ENCODE data around the gene SLC1A3.

SLC1A3 gene

GRCh38 chr5:36690041-36690961, 83.9 kb downstream of the SLC1A3 start:
- DNase-seq = peak; percentile 15

DNA sequence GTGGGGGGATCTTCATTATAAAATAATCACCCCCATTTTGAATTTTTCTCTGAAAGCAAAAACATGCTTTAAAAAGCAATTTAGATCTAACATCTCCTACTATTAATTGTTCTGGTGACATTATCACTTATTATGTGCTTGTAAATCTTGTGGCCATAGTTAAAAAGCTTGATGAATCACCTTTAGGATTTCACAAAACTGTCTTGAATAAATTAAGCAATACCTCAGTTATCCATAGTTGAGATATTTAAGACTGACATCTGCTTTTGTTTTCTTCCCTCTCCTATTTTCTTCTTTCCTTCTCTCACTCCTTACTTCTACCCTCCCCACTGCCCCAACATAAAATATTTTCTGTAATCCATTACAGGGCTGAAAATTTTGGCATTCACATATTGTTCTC, 84.8 kb downstream of the SLC1A3 start:
- no peak for DNase-seq

DNA sequence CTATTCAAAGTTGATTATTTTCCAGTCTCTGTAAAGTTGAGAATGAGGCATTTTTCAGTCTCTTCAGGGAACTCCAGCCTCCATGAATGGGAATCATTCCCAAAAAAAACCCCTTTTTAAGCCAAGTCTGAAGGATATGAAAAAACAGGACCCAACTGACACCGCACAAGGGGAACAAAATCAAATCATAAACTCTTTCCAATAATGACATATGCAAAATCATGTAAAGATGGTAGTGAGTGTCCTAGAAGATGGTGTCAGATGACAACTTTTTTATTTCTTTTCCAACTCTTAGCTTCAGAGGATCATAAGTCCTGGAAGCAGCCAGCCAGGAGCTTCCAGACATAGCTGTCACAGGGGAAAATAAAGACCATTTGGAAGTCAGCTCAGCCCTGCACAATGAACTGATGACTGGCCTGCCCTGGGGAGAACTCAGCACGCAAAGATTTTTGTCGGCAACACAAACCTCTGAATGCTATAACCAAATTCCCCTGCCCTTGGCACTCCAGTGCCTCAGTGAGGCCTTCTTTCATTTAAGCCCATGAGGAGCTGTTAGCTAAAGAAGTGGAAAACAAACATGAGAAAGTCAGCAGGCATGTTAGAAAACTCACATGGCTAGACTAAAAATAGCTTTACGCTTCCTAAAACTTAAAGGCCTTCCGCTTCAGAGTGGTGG, 85.4 kb downstream of the SLC1A3 start:
- DNase-seq = no peak

DNA sequence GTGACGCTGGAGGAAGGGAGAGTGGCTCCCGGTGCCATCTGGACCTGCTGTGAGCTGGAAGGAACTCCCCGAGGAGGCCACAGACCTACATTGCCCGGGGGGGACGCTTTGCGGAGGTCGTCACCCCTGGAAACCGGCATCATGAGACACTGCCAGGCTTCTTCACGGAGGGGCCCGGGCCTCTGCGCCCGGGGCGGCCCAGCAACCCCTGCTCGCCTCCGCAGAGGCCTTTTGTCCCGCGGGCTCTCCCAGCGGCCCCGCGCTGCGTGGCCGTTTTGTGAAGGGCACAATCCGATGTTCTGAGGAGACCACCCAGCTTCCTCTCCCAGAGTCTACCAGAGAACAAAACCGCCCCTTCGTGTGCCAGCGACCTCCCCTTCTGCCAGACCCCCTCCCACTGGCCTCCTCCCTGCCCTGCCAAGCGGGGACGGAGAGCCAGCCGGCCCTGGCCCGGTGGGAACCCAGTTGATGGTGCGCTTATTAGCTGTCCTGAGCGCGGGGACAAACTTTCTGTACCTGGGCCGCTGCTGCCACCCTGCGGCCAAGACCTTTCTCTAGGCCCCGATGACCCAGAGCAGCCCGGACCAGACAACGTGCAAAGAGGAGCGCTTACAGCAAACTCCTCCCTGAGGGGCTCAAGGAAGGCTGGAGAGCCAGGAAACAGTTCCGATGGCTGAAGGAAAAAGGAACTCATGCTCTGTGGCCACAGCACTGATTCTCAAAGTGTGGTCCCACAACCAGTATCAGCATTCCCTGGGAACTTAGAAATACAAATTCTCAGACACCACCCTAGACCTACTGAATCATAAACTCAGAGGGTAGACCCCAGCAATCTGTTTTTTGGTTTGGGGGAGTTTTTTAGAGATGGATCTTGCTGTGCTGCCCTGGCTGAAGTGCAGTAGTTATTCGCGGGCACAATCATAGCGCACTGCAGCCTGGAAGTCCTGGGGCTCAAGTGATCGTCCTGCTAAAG, 86.7 kb downstream of the SLC1A3 start:
- DNase-seq = no peak

DNA sequence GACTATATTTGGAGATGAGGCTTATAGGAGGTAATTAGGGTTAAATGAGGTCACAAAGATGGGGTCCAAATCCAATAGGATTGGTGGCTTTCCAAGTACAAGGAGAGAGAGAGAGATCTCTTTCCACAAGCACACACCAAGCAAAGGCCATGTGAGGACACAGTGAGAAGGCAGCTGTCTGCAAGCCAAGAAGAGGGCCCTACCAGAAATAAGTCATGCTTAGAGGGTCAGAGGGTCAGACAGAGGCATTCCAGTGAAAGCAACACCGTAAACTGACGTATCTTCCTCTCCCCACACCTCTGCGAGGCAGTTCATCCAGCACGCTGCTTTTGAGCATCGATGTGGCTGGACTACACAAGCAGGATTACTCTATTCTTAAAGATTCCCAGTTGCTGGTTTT, 87.9 kb downstream of the SLC1A3 start:
- no peak for DNase-seq

DNA sequence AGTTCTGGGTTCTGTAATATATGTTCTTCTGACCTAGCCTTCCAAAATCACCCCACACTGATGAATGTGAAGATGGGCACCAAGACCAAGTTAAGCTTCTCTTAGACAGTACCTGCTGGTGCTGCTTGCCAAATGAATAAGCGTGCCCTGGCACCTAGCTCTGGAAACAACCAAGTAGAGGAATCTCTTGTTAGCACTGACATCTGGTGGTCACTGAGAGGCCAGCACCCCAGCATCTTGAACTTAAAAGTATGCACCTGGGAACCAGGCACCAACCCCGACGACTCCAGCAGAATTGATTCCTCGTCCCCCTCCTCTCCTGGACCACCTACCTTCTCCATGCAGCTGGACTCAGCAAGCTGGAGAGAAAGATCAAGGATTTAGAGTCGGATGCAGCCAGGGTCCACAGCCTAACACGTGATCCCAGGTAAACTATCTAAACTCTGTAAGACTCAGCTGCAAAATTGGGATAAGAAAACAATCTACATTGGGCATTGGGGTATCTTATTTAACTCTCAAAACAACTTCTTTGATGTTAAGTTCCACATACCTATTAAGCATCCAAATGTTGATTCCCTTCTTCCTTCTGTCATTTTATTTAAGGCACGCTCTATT, 89.8 kb downstream of the SLC1A3 start:
- DNase-seq = no peak

DNA sequence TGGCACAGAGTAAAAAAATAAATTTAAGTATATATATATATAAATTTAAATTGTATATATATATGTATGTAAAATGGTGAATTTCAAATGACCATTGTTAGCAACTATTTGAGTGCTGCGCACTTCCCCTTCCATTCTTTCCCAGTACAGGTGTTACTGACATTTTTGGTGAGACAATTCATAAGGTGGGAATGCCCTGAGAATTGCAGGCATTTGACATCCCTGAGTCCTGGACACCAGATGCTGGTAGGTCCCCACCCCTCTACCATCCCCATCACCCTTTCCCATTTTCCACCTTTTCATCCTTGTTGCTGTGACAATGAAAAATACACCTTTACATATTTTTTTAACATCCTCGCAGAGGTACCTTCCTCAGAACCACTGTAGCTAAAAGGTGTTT, 91.6 kb downstream of the SLC1A3 start:
- no peak for DNase-seq

GRCh38 chr5:36701085-36701698, 94.8 kb downstream of the SLC1A3 start:
- no peak for DNase-seq

- DNase-seq = no peak
Observed at GRCh38 chr5:36703245-36703860, 96.9 kb downstream of the SLC1A3 start.

DNA sequence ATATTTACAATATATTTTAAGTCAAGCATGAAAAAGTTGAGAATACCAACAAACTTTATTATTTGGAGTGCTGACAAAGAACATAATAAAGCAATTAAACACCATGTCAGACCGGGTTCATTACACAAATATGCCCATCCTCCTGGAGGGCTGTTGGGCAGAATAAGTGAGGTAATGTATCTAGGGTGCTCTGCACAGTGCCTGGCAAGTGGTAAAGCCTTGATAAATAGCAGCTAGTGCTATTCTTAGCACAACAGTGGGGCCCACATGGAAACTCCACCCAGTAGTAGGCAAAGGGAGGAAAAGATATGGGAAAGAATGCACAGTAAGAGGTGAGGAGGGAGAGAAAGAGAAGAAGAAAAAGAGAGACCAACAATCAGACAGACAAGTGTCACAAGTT, 97.7 kb downstream of the SLC1A3 start:
- DNase-seq = no peak

GRCh38 chr5:36705055-36705454, 98.6 kb downstream of the SLC1A3 start:
- no peak for DNase-seq

DNA sequence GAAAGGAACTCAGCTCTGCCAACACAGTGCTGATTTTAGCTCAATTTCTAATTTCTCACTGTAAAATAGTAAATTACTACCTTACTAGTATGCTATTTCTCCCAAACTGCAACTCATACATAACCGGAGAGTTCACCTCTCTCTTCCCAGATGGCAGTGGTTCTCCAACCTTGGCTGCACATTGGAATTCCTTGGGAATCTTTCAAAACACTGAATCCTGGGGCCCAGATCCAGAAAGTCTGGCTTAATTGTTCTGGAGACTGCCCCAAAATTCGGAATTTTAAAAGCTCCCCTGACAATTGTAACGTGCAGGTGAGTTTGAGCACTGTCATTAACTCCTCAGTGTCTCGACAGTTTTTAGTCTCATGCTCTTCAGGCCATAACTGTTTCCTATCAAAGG, 100.3 kb downstream of the SLC1A3 start:
- DNase-seq = no peak

- DNase-seq = no peak
Observed at GRCh38 chr5:36708996-36709395, 102.6 kb downstream of the SLC1A3 start.

- no peak for DNase-seq
Observed at GRCh38 chr5:36710039-36710438, 103.6 kb downstream of the SLC1A3 start.

DNA sequence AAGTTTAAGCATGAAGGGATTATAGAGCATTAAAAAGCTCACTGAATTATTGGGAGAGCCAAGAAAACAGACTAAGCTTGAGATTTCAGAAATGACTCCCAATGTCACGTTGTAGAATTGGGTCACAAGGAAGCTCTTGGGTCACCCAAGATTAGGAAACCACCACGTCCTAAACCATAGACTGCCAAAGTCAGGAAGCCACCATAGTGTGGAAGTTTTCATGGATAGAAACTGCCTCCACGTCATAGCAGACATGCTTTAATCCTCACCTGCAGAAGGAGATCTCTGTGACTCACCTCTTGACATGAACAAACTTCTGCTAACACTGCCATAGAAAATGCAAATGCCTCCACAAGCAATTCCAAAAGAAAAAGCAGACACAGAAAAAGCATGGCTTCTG, 106.3 kb downstream of the SLC1A3 start:
- DNase-seq = no peak

DNA sequence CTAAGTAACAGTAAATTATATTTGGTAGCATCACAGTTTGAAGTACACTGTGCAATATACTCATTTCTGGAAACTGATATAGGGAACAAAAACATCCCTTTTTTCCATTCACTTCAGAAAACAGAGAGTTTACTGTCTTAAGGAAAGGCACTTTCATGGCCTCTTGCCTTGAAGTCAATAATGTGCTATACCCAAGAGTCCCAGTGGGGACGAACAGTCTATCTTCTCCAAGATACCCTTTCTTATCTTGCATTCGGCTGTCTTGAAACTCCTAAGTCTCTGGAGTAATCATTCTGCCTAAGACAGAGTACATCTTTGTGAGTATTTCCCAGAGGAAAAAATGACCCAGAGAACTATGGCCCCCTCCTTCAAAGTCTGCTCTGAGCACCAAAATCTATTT, 107.1 kb downstream of the SLC1A3 start:
- no peak for DNase-seq

DNA sequence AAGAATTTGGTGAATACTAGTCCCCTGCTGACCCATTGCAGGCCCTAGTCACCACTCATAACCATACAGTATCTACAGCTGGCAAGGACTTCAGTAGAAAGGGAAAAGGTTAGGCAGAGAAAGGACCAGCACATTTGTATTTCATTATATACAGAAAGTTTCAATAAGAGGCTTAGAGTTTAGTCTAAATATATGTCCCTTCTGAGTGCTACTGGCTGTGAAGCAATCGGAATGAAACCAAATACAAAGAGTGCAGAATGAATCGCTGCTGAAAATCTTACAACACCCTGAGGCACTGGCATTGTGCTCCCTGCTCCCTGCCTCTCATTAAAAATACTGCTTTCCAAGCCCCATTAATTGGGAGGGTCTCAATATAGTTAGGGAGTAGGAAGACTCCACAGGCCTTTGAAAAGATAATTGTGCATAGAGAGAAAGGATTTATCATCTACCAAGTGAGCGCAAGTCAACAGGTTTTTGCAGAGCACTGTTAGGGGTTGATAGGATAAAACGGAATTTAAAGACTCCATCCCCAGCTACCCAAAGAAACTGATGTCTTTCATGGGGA, 110.8 kb downstream of the SLC1A3 start:
- no peak for DNase-seq

- DNase-seq = no peak
Observed at GRCh38 chr5:36719282-36719681, 112.9 kb downstream of the SLC1A3 start.

DNA sequence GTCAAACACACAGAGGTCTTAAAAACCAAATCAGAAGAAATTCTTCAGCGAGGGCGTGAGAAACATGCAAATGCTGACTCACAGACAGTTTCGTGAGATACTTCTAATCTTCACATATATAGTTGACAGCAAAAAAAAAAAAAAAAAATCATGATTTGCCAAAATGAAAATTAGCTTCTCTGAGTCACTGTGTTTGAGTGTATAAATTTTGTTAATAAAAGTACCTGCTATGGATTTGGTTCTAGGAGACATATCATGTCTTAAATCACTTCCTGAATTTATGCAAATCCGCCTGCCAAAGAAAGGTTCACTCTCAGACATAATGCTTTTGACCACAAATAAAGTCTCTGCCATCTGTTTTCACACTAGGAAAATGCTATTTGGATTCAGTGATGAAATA, 114.3 kb downstream of the SLC1A3 start:
- DNase-seq = no peak

DNA sequence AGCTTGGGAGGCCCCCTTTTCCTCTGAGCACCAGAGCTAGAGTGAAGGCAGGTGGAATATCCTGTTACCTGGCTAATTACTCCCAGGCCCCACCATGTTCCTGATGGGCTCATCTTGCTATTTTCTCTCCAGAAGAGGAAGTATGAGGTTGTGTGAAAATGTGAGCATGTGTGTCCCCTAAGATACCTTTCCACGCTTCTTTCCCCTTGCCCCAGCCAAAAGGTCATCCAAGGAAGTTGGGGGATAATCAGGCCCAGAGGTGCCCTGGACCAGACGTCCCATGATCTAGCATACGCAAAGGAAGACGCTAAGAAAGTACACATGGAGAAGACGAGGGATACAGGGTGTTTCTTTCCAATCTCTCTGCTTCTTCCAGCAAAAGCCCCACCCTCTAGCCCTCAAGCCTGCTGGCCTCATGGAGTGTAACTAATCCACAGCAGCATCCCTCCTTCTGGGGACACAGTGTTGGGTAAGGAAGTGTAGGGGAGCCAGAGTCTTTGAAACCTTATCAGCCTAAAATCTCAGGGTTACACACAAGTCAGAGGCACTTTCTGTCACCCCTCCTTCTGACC, 115.3 kb downstream of the SLC1A3 start:
- no peak for DNase-seq

- no peak for DNase-seq
Observed at GRCh38 chr5:36722900-36723299, 116.5 kb downstream of the SLC1A3 start.
